HG02885 (cell line): Measurements from ENCODE around the gene SFXN3.

Experiments used
- ATAC-seq: cut with Tn5 transposase; IDR thresholded peaks from one replicate; pipeline ENCODE4 v1.9.1; 2021; ENCODE audit warnings: mild to moderate bottlenecking; ENCODE audit not compliant: unreplicated experiment, poor library complexity

Gene SFXN3

DNA sequence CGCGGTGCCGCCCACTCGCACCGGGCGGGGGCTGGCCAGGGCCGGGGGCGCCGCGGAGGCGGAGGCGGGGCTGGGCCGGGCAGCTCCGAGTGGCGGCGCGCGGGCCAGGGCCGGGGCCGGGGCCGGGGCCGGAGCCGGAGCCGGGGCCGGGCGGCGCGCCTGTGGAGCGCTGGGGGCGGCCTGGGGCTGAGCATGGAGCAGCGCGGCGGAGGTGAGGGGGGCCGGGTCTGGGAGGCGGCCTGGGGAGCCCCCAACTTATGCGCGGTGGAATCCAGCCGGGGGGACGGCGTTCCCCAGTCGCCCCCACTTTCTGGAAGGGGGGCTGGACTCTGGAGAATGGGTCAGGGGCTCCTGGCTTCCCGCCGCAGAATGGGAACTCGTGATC lies 31.3 kb upstream of the SFXN3 start, which contains the start of gene LZTS2:
Gene LZTS2, plus strand, starts transcription at position 67 of the 385 bp plus-strand sequence. CDS start 2,731 bp downstream, outside the sequence.
- ATAC-seq, result no peak

DNA sequence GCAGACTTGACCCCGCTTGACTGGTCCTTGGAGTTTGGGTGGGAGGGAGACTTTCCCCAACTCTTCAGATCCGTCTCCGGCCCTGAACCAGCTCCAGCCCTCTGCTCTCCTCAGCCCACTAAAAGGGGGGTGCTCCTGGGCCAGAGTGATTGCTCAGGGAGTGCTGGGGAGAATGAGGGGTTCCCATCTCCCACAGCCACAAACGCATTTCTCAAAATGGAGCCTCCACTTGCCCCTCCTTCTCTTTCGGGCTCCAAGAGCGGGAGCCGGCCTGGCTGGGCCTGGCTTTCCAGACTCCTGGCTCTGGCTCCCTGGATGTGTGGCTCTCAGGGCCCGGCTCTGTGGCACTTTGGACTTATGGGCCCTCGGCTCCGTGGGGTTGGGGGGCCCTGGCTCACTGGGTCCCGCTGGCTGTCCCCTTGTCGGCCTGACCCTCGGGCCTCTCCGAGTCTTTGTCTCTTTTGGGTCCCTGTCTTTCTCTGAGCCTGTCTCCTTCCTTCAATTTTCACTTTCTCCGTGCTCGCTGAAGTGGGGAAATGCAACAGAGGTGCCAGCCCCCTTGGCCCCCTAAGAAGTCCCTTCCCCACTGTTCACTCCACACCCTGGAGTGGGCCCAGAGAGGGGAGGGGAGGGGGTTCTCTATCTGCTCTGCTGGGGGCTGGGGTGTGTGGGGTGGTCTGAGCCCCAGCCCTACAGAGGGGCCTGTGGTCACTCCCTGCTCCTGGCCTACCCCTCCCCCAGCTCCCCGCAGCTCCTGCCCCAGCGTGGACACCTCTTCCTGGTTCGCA lies 30.7 kb upstream of the SFXN3 start:
- ATAC-seq, result no peak

DNA sequence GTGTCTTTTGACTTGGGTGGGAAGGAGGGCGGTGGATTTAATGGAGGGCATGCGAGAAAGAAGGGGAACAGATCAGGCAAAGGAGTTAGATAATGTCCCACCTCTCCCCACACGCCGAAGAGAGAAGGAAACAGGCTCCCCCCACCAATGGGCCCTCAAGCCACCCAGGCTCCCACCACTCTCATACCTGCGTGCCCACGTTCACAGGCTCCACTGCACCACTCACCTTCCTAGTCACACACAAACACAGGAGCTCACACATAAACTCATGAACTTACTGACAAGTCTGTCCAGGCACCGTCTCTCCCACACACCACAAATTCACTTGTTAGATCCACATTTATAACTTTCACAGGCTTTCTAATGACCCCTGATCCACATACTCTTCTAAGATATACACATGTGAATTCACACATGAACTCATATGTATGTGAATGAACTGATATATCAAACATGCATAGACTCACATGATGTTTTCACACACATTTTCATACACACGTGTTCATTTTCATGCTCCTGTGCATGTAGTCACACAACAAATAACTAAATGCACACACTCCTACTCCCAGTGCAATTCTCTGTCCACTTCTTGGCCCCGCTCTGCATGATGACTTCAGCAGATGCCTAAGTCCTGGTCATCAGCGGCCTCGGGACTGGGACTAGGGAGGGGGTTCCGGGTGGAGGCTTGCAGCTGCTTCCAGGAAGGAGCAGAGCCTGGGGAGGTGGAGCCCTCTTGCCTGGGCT lies 29.9 kb upstream of the SFXN3 start:
- no peak for ATAC-seq

DNA sequence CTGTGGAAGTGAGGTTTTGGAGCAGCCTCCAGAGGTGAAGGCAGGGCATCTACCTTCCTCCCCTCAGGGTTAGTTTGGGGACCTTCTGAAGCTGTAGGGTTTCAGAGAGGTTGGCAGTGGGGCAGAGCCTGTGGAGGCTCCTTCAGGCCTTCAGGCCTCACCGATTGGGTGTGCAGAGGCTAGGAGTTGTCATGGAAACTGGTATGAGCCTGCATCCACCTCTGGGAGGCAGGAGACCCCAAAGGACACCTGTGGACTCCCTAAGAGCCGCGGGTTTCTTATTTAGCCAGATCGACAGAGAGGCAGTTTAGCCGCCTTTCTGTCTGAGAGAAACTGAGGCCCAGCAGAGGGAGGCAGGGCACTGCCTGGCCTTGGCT lies 29.4 kb upstream of the SFXN3 start:
- ATAC-seq, result no peak

DNA sequence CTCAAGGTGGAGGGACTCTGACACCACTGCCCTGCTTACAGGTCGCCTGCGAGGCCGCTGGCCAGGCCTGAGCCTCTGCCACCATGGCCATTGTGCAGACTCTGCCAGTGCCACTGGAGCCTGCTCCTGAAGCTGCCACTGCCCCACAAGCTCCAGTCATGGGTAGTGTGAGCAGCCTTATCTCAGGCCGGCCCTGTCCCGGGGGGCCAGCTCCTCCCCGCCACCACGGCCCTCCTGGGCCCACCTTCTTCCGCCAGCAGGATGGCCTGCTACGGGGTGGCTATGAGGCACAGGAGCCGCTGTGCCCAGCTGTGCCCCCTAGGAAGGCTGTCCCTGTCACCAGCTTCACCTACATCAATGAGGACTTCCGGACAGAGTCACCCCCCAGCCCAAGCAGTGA lies 28.6 kb upstream of the SFXN3 start:
- ATAC-seq, result no peak

DNA sequence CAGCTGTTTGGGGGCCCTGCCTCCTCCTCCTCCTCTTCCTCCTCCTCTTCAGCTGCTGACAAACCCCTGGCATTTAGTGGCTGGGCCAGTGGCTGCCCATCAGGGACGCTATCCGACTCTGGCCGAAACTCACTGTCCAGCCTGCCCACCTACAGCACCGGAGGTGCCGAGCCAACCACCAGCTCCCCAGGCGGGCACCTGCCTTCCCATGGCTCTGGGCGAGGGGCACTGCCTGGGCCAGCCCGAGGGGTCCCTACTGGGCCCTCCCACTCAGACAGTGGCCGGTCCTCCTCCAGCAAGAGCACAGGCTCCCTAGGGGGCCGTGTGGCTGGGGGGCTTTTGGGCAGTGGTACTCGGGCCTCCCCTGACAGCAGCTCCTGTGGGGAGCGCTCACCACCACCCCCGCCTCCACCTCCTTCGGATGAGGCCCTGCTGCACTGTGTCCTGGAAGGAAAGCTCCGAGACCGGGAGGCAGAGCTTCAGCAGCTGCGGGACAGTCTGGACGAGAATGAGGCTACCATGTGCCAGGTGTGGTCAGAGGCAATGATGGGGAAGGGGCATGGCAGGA lies 27.3 kb upstream of the SFXN3 start:
- no peak for ATAC-seq

DNA sequence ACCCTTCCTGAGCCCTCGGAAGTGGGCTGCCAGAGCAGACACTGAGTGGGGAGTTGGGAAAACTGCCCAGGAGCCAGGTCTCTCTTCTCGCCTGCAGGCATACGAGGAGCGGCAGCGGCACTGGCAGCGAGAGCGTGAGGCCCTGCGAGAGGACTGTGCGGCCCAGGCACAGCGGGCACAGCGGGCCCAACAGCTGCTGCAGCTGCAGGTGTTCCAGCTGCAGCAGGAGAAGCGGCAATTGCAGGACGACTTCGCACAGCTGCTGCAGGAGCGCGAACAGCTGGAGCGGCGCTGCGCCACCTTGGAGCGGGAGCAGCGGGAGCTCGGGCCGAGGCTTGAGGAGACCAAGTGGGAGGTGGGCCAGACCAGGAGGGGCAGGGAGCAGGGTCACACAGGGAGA lies 25.7 kb upstream of the SFXN3 start:
- ATAC-seq, result no peak

DNA sequence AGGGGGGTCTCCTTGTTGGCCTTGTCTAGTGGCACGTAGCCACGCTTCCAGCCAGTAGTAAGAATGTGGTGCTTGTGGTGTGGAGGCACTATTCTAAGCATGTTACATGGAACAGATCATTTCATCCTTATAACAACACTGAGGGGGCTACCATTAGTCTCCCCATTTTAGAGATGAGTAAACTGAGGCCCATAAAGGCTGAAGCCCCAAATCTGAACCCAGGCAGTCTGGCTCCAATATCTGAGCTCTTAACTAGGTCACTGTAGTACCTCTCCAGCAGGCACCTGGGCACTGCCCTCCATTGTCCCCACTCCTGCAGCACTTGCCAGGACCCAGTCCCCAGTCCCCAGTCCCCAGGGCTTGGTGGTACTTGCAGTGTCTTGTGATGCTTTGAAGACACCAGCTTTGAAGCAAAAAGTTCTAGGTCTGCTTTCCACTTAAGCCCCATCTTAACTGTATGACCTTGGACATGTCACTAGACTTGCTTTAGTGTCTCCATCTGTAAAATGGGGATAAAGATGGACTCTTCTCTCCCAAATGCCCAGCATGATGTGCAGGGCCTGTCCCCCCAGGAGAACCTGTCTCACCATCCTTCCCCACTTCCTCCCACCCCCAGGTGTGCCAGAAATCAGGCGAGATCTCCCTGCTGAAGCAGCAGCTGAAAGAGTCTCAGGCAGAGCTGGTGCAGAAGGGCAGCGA lies 25.0 kb upstream of the SFXN3 start:
- ATAC-seq, result no peak

DNA sequence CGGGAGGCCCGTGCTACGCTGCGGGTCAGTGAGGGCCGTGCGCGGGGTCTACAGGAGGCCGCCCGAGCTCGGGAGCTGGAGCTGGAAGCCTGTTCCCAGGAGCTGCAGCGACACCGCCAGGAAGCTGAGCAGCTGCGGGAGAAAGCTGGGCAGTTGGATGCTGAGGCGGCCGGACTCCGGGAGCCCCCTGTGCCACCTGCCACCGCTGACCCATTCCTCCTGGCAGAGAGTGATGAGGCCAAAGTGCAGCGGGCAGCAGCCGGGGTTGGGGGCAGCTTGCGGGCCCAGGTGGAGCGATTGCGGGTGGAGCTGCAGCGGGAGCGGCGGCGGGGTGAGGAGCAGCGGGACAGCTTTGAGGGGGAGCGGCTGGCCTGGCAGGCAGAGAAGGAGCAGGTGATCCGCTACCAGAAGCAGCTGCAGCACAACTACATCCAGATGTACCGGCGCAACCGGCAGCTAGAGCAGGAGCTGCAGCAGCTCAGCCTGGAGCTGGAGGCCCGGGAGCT lies 24.4 kb upstream of the SFXN3 start:
- ATAC-seq, result no peak

DNA sequence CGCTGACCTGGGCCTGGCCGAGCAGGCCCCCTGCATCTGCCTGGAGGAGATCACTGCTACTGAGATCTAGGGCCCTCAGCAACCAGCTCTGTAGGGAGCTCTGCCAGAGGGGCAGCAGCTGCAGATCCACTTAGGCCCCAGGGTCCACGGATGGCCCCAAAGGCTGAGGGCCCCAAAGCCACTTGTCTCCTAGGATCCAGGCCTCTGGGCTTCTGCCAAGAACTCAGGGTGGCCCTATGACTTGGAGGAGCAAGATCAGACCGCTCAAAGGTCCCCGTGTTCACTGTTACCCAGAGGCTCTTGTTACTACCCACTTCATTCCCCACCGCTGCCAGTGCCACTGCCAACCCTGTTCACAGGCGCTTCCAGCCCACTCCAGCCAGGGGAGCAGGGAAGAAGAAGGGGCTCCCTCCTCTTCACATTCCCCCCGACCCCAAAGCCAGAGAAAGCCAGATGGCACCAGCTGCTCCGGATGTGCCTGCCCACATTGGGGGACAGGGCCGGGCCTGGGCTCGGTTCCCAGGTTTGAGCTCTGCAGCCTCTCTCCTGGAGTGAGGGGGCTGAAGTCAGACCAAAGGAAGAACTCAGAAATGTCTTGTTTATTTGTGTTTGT lies 23.8 kb upstream of the SFXN3 start:
- no peak for ATAC-seq

DNA sequence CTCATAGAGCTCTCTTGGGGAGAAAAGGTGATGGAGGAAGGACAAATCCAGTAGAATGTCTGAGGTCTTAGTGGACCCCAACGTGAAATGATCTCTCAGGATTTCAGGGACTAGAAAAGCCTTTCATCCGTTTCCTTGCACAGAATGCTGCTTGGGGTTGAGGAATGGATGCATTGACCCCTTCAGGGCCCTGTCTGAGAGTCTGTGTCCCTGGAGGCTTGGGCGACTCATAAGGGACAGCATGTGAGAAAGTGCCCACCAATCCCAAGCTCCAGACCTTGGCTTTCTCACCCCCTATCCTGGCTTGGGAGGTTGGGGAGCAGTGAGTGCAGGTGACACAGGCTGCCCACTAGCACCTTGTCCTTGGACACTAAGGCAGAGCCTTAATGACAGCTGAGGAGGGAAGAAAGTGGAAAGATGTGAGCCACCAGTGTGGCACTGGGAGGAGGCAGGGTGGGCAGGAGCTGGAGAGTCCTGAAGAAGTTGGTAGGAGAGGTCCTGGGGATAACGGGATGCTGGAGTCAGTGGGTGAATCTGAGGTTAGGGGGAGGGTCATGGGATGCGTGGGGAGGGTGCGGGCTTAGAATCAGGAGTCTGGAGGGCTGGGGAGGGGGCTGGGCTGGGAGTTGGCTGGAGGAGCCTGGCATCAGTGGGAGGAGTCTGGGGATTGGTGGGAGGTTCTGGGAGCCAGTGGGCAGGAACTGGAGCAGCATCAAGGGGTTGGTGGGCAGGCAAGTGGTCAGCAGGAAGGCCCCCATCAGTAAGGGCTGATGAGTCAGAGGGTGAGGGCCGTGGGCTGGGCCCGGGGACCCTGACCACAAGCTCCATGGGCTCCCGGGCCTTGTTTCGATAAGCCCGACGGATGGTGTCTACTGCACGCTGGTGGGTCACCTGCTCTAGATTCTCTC lies 22.9 kb upstream of the SFXN3 start:
- ATAC-seq, result no peak

DNA sequence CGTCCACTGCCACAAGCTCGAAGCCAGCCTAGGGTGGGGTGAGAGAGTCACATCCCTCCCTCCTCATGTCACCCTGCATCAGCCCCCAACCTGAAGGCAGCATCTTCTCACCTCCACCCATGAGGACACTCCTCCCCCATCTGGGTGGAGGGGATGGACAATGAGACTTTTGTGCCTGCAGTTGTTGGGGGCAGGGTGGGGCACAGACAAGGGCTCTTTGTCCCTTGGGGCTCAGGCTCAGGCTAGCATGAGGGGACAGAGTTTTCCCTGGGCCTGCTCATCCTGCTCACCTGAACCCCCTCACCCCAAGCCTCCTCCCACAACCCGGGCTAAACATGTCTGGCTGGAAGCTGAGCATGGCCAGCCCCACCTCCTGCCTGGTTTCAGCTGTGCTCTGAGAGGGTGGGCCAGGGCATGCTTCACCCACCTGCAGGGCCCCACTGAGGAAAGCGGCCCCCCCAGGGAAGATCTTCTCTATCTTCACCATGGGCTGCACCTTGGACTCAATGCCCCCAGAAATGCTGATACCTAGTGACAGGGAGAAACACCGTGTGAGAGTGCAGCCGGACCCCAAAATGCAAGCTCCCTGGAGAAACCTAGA lies 22.1 kb upstream of the SFXN3 start:
- no peak for ATAC-seq

DNA sequence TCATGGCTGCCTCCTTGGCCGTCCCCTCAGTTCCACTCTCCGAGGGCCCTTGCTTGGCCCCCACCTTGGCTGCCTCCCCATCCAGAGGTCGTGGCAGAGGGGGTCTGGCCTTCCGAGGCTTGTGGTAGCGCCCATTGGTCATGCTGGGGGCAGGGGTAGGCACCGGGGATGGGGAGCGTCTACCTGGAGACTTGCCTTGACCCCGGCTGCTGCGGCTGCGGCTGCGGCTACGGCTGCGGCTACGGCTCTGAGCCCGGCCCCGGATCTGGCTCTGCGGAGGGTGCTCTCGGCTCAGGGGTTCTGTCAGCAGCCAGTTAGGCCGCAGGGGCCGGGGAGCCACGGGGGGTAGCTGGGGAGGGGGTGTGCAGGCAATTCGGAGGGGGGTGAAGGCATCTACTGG lies 20.7 kb upstream of the SFXN3 start:
- ATAC-seq, result no peak

DNA sequence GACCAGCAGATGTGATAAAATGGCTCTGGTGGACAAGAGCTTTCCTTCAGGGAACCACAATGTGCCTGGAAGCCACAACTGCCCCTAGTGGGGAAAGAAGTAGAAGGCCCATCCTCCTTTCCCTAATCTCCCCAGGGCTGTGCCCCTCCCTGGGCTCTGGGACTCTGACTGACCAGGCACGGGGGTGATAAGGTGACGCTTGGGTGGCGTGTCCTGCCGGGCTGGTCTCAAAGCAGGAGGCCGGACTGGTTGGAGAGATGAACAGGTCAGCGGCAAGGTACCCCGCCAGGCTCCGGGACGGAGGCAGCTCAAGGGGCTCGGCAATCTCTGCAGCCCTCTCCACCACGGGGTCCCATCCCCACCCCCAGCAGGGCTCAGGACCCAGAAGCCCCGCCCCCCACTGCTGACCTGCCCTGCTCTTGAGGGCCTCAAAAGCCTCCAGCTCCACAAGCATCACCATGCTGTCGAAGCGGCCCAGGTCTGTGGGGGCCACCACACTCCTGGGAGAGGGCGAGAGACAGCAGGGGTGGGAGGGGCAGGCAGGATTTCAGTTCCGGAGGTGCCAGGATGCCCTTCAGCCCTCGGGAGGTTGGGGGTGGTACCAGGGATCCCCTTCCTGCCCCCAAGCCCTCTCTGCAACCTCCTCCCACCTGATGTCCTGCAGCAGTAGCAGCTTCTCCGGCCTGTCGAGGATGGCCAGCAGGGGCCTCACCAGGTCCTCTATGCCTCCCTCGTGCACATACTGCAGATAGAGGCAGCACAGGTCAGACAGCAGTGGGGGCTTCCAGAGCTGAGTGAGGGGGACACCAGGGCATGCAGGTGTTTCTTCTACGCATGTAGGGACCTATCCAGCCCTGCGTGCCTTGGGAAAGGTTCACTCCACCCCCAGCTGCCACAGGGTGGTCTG lies 19.3 kb upstream of the SFXN3 start:
- no peak for ATAC-seq

DNA sequence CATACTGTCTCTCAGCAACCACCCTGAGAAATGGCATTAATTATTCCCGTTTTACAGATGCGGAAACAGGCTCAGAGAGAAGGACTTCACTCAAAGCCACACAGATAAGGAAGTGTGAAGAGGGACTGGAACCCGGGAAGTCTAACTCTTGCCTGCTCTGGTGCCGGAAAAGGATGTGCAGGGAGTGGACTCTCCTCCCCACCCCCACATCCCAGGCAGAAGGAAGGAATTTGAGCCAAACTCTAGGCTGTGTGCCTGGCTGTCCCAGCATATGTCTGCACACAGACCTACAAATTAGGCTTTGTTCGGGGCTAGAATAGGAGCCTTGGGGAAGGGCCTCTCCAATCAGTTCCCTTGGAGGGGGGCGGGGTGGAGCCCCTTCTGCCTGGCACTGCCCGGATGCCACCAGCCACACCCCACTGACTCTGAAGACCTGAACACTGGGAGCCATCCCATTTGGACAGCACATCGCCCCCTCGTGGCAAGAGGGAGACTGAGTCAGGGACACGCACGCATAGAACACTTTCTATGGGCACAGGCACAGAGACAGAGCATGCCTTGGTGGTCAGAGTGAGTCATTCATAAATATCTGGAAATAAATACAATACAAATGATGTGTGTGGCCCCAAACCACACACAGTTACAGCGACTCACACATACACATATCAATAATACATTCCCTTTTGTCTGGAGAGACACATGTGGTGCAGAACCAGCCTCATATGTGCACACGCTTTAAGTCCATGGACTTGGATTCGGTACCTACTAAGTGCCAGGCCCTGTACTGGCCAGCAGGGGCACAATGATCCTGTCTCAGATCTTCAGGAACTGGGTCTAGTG lies 18.3 kb upstream of the SFXN3 start:
- ATAC-seq, result peak; percentile 69

DNA sequence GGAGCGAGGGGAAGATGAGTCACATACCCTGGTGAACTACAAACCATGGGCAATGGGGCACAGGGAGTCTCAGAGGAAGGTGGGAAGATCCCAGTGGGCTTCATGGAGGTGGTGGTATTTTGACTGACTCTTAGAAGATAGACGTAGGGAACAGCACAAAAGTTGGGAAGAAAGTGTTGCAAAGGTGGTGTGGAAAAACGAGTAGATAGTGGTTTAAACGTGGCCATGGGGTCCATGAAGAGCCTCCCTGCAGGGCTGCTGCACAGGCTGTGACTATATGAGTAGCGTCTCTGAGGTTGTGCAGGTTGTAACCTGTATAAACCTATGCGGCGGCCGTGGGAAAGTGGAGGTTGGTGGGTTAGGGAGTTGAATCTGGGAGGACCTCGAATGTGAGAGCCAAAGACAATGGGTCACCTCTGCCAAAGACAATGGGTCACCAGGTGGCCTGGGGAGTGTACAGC lies 17.6 kb upstream of the SFXN3 start:
- ATAC-seq, result no peak
